Stimulated activated CD8-positive, alpha-beta memory T cell treated with anti-CD3 and anti-CD28 coated beads, Interleukin-4, amount 100 ng/mL, for 1 hour (primary cell): ENCODE data around the gene E4F1.

Source experiments
- DNase-seq, 2 donors: peaks; one replicate each; pipeline ENCODE4 v3.0.0-alpha.2; 2020; ENCODE audit warnings: low read depth in 2 of 2, low spot score in 1 of 2

Gene E4F1

GRCh38 chr16:2271848-2272461, 48.6 kb downstream of the E4F1 start:
- DNase-seq: no peak

GRCh38 chr16:2273484-2273883, 50.1 kb downstream of the E4F1 start:
- DNase-seq: no peak

DNA sequence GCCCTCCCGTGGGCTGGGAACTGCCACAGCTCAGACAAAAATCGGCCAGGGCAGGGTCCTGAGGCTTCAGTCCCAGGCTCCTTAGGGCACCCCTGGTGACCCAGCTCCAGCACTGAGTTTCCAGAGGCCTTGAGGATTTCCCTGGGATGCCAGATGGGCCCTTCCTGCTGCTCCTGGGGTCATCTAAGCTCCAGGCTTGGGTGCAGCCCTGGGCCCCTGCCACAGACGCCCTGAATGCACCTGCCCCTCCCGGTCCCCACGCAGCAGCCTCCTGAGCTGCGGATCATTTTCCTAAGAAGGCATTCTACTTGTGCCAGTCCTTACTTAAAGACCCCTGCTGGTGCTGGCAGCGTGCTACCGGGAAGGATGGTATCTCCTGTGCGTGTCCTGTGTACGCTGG, 50.5 kb downstream of the E4F1 start:
- no peak for DNase-seq

DNA sequence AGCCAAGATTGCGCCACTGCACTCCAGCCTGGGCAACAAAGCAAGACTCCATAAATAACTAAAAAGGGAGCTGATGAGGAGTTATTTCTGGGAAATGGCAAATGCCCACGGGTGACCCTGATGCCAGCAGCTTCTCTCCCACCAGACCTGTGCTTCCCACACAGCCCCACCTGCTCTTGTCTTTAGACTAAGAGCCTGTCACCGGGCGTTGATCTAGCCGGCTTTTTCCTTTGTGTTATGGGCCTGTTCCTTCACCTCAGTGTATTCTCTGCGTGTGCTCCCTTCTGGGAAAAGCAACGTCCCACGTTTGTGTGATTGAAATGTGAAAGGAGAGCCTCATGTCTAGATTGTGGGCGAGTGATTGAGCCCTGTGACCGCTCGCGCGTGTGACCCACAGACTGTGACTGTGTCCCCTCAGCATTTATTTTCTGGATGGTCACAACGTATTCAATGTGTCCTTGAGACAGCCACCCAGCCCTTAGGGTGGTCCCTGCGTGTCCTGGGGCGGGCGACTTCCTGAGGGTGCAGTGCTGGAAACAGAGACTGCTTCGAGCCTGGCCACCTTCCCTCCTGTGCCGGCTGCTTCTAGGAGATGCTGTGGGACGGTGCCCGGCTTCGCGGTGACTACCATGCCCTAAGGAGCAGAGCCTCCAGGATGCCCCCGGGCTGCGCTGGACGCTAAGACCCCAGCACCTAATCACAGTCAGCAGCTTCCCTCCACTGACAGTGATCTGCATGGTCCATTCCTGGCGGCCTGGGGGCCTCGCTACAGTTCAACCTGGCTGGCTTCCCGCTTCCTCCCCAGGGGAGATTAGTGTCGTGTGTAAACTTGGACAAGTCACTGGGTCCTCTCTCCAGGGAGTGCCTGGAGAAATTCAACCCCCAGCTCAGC, 52.3 kb downstream of the E4F1 start:
- DNase-seq: no peak

DNA sequence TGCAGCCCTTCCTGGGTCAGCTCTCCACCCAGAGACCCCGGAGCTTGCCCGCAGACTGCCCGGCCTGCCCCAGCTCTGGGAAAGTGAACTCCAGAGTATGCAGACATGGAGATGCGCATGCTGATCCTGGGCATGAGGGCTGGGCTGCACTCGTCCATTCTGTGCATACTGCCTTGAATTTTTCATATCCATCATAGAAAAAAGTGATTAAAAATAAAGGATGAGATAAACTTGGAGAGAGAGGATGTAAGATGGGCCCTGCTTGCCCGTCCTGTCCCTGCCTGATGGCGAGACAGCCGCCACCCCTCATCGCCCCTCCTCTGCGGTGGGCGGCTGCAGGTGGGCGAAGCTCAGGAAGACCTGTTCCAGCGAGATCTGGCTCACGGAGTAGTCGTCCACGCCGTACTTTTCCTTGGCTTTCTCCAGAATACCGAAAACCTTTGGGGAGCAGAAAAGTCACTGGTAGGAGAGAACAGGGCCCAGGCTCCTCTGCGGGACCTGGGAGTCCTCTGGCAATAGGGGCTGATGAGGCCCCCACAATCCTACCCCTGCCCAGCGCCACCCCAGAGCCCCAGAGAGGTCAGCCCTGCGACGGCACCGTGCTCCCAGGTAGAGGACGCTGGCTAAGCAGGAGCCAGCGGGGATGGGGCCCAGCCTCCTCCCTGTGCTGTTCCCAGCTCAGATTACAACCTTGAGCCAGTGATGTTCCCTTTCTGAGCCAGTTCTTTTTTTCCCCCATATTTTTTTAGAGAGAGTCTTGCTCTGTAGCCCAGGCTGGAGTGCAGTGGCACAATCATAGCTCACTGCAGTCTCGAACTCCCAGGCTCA, 53.2 kb downstream of the E4F1 start:
- no peak for DNase-seq

DNA sequence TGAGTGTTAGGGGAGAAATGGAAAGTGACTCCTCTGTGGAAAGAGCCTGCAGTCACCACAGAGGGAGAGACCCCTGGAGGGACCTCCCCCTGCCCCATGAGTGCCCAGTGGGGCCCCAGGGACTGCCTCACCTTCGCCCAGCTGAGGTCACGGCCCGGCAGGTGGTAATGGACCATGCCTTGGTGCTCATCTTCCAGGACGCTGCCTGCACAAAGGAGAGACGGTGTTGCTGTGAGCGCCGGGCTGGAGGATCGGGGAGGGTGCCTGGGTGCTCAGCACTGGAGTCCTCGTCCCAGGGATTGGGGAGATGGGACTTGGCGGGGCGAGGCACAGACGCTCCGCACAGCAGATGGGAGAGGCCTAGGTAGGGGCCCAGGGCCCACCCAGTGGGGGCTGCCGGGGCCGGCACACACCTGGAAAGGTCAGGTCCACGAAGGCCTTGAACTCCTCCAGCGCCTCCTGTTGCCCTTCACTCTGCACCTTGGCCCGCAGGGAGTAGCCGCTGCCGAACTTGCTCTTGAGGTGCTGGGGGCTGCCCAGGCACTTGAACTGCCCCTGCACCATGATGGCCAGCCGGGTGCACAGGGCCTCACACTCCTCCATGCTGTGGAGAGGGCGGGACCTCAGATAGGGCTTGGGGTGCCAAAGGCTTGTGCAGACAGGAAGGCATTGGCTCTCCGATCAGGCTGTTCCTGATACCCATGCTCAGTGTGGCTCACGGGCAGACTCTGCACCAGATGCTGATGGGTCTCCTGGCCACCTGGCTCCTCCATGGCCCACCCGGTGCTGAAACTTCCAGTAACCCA, 54.3 kb downstream of the E4F1 start:
- no peak for DNase-seq

DNA sequence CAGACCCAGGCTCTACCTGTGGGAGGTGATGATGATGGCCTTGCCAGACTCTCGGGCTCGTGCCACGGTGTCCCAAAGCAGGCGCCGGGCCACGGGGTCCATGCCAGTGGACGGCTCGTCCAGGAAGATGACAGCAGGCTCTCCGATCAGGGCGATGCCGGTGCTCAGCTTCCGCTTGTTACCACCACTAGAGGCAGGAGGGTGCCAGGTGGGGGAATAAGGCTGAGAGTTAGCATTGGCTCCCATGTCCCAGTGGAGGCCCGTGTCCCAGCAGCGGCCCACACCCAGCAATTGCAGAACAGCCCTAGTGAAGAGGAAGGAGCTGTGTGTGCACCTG, 54.8 kb downstream of the E4F1 start:
- no peak for DNase-seq

- DNase-seq: no peak
Observed at GRCh38 chr16:2278956-2279800, 55.8 kb downstream of the E4F1 start.

- DNase-seq: no peak
Observed at GRCh38 chr16:2280461-2280860, 57.1 kb downstream of the E4F1 start.

DNA sequence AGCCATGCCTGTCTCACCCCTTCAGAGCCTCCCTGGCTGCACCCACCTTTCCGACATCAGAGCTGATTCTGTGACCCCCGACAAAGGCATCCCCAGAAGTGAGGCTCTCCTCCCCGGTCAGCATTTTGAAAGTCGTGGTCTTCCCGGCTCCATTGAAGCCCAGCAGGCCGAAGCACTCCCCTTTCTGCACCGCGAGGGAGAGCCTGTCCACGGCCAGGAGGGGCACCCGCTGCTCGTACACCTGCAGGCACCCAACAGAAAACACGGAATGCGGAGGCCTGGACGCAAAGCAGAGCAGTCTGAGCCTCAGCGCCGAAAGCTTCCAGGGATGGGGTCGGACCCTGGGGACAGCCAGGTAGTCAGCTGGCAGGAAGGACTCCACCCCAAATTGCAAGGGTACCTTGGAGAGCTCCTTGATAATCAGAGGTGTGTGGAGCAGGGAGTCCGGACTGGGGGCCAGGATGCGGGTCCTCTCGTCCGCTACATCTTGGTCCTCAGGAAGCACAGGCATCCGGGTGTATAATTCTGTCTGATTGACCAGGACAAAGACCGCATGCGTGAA, 57.7 kb downstream of the E4F1 start:
- no peak for DNase-seq

GRCh38 chr16:2282262-2282661, 58.9 kb downstream of the E4F1 start:
- DNase-seq: no peak

GRCh38 chr16:2282866-2283555, 59.6 kb downstream of the E4F1 start:
- no peak for DNase-seq

DNA sequence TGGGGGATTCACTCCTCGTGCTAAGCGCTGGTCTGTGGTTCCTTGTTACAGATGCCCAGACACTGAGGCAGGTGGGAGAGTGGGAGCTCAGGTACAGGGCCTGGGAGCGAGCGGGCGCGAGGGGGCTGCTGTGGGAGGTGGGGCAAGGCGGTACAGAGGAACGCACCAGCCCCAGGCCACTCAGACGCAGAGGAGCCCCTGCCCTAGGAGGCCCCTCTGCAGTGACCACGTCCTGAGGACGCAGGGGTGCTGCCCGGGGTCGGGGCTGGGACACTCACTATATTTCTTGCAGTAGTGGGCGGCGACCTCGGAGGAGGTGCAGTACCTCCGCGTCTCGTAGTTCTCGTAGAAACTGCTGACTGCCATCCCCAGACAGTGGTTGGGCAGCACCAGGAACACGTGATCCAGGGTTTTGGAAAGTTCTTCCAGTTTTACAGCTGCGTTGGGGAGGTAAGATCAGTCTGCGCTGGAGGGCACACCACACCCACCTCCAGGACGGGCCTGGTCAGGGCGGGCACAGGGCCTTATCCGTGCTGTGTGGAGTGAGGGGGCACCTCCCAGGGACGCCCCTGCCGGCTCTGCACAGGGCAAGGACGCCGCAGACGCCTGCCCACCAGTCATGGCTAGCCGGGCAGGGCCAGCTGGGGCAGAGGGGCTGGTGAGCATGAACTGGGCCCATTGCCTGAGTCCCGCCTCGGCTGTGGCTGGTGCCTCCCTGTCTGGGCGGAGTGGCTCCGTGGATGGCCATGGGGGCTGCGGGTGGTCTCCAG, 60.8 kb downstream of the E4F1 start:
- DNase-seq: no peak

GRCh38 chr16:2284797-2285576, 61.6 kb downstream of the E4F1 start:
- no peak for DNase-seq
